SK-N-SH treated with all-trans-retinoic acid at 6 μM for 48 hours (cell line): Measurements from ENCODE around the gene DSCAM.

ENCODE experiments used
- ATAC-seq: fragments of 200-7000 bp; cut with Tn5 transposase; 3 replicates; pipeline ENCODE4 v1.9.1; 2020; ENCODE audit warnings: mild to moderate bottlenecking, moderate library complexity
- ARNTL ChIP-seq: fragments of 450-650 bp; formaldehyde crosslinking; IDR thresholded peaks from 2 replicates; pipeline ENCODE4 v1.5.0; 2020; ENCODE audit warnings: low read depth, mild to moderate bottlenecking, moderate library complexity, borderline replicate concordance
- BACH2 ChIP-seq: fragments of 250-450 bp; sonication (Bioruptor Pico); IDR thresholded peaks from 2 replicates; pipeline ENCODE4 v1.9.0; 2021; ENCODE audit warnings: mild to moderate bottlenecking, borderline replicate concordance
- CREB5 ChIP-seq: fragments of 250-450 bp; sonication (Bioruptor Pico); IDR thresholded peaks from 2 replicates; pipeline ENCODE4 v1.5.1; 2020; ENCODE audit warnings: low read depth, mild to moderate bottlenecking, moderate library complexity
- ESRRG ChIP-seq: fragments of 250-450 bp; sonication (Bioruptor Pico); IDR thresholded peaks from 2 replicates; pipeline ENCODE4 v1.6.1; 2021; ENCODE audit warnings: mild to moderate bottlenecking
- GLIS3 ChIP-seq: fragments of 250-450 bp; sonication (Bioruptor Pico); IDR thresholded peaks from 2 replicates; pipeline ENCODE4 v1.5.0; 2020; ENCODE audit warnings: mild to moderate bottlenecking, moderate library complexity
- ISL1 ChIP-seq: fragments of 250-450 bp; sonication (Bioruptor Pico); IDR thresholded peaks from 2 replicates; pipeline ENCODE4 v2.1.2; 2022; ENCODE audit warnings: mild to moderate bottlenecking, moderate library complexity
- PATZ1 ChIP-seq: fragments of 250-450 bp; sonication (Bioruptor Pico); IDR thresholded peaks from 2 replicates; pipeline ENCODE4 v1.8.0; 2020; ENCODE audit warnings: mild to moderate bottlenecking, moderate library complexity, borderline replicate concordance
- POU6F1 ChIP-seq: fragments of 250-450 bp; sonication (Bioruptor Pico); IDR thresholded peaks from 2 replicates; pipeline ENCODE4 v1.8.0; 2021; ENCODE audit warnings: low read depth, mild to moderate bottlenecking, moderate library complexity, borderline replicate concordance
- PPARA ChIP-seq: fragments of 250-450 bp; sonication (Bioruptor Pico); IDR thresholded peaks from 2 replicates; pipeline ENCODE4 v1.5.0; 2020; ENCODE audit warnings: mild to moderate bottlenecking, borderline replicate concordance
- RARB ChIP-seq: fragments of 250-450 bp; sonication (Bioruptor Pico); IDR thresholded peaks from 2 replicates; pipeline ENCODE4 v1.8.0; 2021; ENCODE audit warnings: mild to moderate bottlenecking, moderate library complexity
- SNAI2 ChIP-seq: fragments of 250-450 bp; sonication (Bioruptor Pico); IDR thresholded peaks from 2 replicates; pipeline ENCODE4 v1.5.0; 2020; ENCODE audit warnings: mild to moderate bottlenecking, moderate library complexity
- TCF4 ChIP-seq: fragments of 250-450 bp; sonication (Bioruptor Pico); IDR thresholded peaks from 2 replicates; pipeline ENCODE4 v1.8.0; 2021; ENCODE audit warnings: mild to moderate bottlenecking, moderate library complexity, borderline replicate concordance
- TOX ChIP-seq: fragments of 250-450 bp; sonication (Bioruptor Pico); IDR thresholded peaks from 2 replicates; pipeline ENCODE4 v1.8.0; 2021; ENCODE audit warnings: mild to moderate bottlenecking, moderate library complexity, borderline replicate concordance
- TSHZ2 ChIP-seq: fragments of 250-450 bp; sonication (Bioruptor Pico); IDR thresholded peaks from 2 replicates; pipeline ENCODE4 v1.5.0; 2020; ENCODE audit warnings: mild to moderate bottlenecking, moderate library complexity
- ZC3H10 ChIP-seq: fragments of 250-450 bp; sonication (Bioruptor Pico); IDR thresholded peaks from 2 replicates; pipeline ENCODE4 v1.5.1; 2021; ENCODE audit warnings: mild to moderate bottlenecking, moderate library complexity
- ZFP3 ChIP-seq: fragments of 250-450 bp; sonication (Bioruptor Pico); IDR thresholded peaks from 2 replicates; pipeline ENCODE4 v1.5.0; 2020; ENCODE audit warnings: mild to moderate bottlenecking, moderate library complexity
- ZFP30 ChIP-seq: fragments of 450-650 bp; formaldehyde crosslinking; IDR thresholded peaks from 2 replicates; pipeline ENCODE4 v1.5.0; 2022; ENCODE audit warnings: mild to moderate bottlenecking, moderate library complexity
- ZNF565 ChIP-seq: fragments of 450-650 bp; formaldehyde crosslinking; conservative IDR thresholded peaks from 2 replicates; pipeline ENCODE4 v1.5.0; 2020; ENCODE audit warnings: low read depth, mild to moderate bottlenecking, moderate library complexity
- ZNF70 ChIP-seq: fragments of 450-650 bp; formaldehyde crosslinking; IDR thresholded peaks from 2 replicates; pipeline ENCODE4 v1.5.0; 2020; ENCODE audit warnings: mild to moderate bottlenecking, moderate library complexity

Gene DSCAM

GRCh38 chr21:40073642-40074041 is 773.3 kb downstream of the DSCAM start:
- TF ChIP-seq SNAI2 (no peak), ZNF565 (no peak), ZFP30 (CRISPR knock-in tag) (no peak), PATZ1 (CRISPR knock-in tag) (no peak), GLIS3 (CRISPR knock-in tag) (no peak), PPARA (CRISPR knock-in tag) (no peak), ISL1 (CRISPR knock-in tag) (no peak), TSHZ2 (CRISPR knock-in tag) (no peak), ZNF70 (CRISPR knock-in tag) (no peak), TCF4 (no peak), ZC3H10 (no peak), TOX (CRISPR knock-in tag) (no peak), ZFP3 (CRISPR knock-in tag) (no peak), CREB5 (CRISPR knock-in tag) (no peak), BACH2 (no peak), POU6F1 (CRISPR knock-in tag) (no peak), ARNTL (CRISPR knock-in tag) (no peak)
- ATAC-seq: no peak

GRCh38 chr21:40070871-40071270 is 776.1 kb downstream of the DSCAM start:
- no peak for ATAC-seq
- TF ChIP-seq PATZ1 (CRISPR knock-in tag) (no peak), ZC3H10 (no peak), ARNTL (CRISPR knock-in tag) (no peak), ZFP3 (CRISPR knock-in tag) (no peak), PPARA (CRISPR knock-in tag) (no peak), BACH2 (no peak), TOX (CRISPR knock-in tag) (no peak), RARB (CRISPR knock-in tag) (no peak), ZNF565 (no peak), TCF4 (no peak), POU6F1 (CRISPR knock-in tag) (no peak), ESRRG (CRISPR knock-in tag) (no peak), ZFP30 (CRISPR knock-in tag) (no peak), CREB5 (CRISPR knock-in tag) (no peak)
